ENCODE measurements around the gene SPAG9.
"Not testable (repeated sequence)": the region's sequence is repeated elsewhere in the genome, so short reads cannot be mapped to it uniquely, and the experiment has no call there.

SPAG9 gene

GRCh38 chr17:51087072-51087757 is 33.5 kb downstream of the SPAG9 start:
- DNase-seq = no peak

DNA sequence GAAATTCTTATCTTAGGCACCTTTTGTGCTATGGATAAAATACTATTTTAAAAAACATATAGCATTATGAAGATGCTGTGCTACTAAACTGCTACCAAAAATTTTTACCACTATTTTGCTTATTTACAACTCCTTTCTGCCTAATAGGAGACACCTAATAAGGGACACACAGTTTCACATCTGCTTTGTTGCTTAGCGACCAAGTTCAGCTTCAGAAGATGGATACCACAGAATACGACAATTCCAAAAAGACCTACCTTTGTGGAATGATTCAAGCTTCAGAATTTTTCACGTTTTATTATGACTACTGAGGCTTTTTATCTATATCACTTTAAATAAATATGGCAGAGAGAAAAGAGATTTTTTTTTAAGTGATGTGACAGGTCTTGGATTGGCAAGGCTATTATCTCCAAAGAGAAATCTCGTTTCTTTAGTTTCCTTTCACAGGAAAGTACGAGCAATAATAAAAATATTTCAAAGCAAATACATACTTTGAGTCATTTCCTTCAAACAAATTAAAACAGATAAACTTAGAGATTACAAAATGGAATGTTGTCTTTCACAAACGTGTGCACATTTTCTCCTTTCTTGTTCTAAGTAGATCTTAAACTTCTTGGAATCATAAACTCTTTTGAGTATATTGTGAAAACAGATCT is 35.4 kb downstream of the SPAG9 start:
- no peak for DNase-seq

DNA sequence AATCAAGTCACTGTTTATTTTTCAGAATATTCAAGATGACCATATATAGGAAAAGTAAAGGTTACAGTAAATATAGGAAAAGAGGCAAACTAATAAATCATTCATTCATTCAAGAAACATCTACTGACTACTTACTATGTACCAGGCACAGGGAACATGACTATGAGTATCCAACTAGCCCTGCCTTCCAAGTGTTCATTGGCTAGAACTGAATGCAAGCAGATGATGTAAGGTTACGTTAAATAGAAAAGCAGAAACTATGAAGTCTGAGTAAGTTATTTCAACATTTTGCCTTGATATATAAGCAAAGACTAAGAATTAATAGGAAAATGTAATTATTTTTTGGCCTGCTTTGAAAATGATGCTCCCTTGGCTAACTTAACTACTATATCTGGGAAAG is 36.7 kb downstream of the SPAG9 start:
- DNase-seq = no peak

DNA sequence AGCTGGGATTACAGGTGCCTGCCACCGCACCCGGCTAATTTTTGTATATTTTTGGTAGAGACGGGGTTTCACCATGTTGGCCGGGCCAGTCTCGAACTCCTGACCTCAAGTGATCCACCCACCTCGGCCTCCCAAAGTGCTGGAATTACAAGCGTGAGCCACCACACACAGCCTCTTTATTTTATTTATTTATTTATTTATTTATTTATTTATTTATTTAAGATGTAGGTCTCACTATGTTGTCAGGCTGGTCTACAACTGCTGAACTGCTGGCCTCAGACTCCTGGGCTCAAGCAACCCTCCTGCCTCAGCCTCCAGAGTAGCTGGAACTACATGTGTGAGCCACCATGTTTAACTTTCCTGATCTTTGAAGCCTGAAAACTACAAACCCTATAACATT is 37.3 kb downstream of the SPAG9 start:
- DNase-seq = not testable (repeated sequence)

DNA sequence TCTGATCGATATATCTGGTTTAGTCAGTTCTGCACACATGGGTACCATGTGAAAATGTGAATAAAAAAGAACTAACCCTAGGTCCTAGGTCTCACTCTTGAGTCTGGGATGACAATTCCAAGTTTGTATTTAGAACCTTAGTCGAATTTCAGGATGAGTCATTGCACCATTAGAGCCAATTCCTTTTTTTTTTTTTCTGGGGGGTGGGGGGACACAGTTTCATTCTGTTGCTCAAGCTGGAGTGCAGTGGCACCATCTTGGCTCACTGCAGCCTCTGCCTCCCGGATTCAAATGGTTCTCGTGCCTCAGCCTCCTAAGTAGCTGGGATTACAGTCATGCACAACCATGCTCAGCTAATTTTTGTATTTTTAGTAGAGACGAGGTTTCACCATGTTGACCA is 41.6 kb downstream of the SPAG9 start:
- no peak for DNase-seq

DNA sequence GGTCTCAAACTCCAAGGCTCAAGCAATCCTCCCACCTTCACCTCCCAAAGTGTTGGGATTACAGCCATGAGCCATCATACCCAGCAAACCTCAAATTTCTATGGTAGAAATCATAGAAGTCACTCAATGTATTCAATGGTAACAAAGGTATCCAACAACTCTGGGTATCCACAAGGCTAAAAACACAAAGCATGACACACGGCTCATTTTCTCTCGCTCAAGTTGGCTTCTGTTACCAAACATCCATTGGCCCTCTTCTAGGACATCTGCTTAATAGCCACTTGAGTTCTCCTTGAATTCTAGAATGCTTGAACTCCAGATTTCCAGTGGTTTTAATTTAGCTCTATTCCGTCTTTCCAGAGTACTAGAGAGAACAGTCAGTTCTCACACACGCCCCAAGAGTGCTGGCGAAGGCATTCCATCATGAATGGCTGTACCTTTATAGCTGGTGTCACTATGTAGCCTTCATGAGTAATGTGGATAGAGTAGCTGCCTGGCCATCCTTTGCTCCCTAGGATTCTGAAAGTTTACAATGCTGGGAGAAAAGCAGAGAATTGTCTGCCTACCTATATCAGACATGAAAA is 42.6 kb downstream of the SPAG9 start:
- DNase-seq = no peak

GRCh38 chr17:51076821-51077220 is 43.8 kb downstream of the SPAG9 start:
- DNase-seq = no peak

DNA sequence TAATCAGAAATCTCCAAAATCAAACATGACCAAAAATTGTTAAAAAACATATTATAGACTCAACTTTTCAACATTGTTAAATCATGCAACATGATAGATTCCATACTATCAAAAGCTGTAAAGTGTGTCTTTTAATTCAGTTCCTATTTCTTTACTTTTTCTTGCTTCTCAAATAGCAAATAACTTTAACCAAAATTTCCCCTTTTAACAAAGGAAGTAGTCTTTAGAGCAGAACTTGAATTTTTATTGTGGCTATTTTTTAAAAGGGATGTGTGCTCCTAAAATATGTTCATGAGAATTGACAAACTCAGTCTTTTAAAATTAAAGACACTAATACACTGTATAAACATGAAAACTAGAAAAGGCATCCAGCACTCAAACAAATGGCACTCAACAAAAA is 49.1 kb downstream of the SPAG9 start:
- DNase-seq = no peak

- DNase-seq = no peak
Measured at GRCh38 chr17:51065466-51065865, 55.2 kb downstream of the SPAG9 start.

DNA sequence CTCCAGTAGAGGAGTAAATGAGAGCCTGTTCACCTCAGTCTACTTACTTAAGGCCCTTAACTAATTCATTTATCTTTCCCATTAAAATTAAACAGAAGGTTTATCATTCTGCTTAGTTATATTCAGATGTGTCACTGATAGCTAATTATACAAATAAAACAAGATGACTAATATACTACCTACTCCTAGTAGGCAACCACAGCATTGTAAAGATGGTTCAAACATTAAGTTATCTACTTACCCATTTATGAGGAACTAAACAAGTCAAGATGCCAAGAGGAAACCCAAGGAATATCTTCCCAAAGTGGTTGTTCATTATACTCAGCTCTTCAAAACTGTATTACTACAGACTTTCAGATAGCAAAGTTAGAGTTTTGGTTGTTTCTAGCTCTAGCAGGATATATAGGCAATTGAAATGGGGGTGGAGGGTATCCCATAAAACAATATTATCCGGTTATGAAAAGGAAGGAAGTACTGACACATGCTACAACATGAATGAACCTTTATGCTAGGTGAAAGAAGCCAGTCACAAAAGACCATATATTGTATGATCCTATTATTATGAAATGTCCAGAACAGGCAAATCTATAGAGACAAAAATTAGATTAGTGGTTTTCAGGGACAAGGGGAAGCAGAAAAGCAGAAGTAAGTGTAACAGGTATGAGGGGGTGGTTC is 56.5 kb downstream of the SPAG9 start:
- DNase-seq = no peak

DNA sequence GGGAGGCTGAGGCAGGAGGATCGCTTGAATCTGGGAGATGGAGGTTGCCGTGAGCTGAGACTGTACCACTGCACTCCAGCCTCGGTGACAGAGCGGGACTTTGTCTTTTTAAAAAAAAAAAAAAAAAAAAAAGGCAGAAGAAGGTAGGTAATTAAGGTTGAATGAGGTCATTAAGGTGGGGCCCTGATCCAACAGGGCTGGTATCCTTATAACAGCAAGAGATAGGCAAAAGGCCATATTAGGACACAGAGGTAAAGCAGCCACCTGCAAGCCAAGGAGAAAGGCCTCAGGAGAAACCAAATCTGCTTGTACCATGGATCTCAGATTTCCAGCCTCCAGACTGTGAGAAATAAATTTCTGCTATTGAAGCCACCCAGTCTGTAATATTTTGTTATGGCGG is 60.3 kb downstream of the SPAG9 start:
- no peak for DNase-seq

DNA sequence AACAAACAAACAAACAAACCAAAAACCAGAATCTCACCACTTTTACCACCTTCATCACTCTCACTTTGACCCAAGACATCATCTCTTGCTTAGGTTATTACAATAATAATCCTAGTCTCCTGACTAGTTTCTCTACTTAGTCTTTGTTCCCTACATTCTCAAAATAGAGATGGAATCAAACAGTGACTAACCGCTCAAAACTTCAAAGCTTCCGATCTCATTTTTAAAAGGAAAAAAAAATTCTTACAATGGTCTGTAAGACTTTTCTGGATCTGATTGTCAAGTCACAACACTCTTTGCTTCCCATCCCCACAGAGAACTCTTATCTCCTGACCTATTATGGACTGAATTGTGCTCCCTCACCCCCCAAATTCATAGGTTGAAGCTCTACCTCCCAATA is 60.9 kb downstream of the SPAG9 start:
- DNase-seq = no peak

- no peak for DNase-seq
Measured at GRCh38 chr17:51057534-51057933, 63.1 kb downstream of the SPAG9 start.

- DNase-seq = peak; percentile 11
Measured at GRCh38 chr17:51056813-51057510, 63.7 kb downstream of the SPAG9 start.

GRCh38 chr17:51054748-51055147 is 65.9 kb downstream of the SPAG9 start:
- no peak for DNase-seq

DNA sequence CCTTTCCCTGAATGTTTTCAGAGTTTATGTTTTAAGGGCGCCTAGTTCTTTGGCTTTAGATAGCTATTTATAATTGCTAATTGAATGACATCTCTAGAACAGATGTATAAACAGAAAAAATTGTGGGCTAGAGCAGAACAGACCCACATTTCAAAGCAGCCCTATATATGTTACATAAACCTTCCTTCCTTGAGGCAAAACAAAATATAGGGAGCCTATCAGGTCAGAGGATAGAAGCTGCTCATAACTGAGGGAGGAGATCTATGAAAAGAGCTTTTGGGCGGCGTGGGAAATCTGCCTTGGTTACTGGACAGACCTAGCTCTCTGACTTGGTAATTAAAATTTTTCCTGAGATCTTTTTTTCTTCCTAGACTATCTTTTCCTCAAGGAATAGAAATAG is 68.4 kb downstream of the SPAG9 start:
- DNase-seq = no peak

DNA sequence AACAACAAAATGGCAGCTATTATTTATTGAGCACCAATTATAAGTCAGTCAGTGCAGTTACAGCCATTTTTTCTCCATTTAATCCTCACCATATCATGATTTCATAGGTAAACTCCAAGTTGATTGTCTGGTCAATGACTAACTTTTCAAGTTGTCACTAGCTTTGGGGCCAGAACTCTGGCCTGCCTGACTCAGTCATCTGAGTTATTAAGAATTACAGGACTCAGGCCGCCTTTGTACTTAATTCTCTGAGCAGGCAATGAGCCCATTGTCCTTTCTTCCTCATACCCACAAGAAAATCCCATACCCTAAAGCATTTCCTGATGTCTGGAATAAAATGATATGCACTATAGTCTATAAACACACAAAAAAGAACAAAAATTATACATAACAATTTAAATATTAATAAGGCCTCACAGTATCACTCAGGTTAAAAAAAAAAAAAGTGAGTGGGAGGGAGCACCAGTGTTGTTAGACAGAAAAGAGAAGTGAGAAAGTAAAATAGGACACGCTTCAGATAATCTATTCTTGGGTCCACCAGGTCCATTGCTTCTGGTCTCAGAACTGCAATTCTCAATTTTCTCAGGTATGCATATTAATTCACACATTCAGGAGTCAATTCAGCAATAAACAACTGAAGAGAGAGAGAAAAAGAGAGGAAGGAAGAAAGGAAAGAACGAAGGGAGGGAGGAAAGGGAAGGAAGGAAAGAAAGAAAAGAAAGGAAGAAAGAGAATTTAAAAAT is 70.2 kb downstream of the SPAG9 start:
- no peak for DNase-seq

- DNase-seq = no peak
Measured at GRCh38 chr17:51046514-51047384, 73.9 kb downstream of the SPAG9 start.

DNA sequence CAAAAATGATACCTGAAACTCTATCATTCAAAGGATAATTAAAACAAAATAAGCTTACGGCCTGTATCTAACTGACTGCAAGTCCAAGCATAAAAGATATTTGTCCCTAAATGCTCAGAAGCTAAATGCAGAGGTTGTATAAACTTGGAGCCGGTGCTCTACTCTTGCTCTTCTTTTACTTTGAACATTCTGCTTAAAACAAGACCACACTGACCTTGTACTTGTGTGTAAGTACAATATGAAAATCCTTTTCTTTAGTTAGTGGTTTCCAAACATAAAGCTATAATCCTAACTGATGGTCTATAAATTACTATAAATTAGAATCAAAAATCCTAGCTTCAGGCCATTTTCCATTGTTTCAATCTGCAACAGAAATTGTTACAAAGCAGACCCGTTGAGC is 74.6 kb downstream of the SPAG9 start:
- DNase-seq = no peak

DNA sequence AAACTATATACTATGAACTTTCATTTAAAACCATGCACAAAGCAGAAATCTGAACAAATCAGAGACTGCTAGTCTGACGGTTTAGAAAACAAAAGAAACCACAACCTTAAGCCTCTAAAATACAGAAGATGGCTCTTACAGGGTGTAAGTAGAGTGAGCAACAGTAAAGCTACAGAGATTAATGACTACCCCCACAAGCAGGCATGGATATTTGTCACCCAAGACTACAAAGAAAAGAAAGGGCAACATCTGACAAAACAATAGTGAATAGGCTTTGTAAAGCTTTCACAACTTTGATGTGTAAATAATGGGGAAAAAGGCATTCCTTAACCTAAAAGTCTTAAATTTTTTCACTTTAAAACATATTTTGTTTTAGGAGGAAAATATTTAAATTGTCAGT is 75.0 kb downstream of the SPAG9 start:
- no peak for DNase-seq

DNA sequence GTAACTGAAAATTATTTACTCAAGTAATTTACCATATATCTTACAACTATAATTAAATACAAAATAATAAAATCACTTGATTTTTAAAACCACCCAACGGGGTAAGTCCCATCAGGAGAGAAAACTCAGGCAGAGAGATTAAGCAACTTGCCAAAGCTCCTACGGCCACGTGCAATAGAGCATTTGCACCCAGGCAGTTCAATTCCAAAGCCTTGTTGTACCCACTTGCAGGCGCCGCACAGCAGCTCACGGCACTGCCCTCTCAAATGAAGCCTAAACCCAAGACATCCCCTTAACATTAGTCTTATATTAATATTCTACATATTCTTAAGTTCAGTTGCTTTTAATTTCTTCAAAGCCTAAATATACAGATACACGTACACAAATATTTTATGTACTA is 75.7 kb downstream of the SPAG9 start:
- no peak for DNase-seq

- DNase-seq = no peak
Measured at GRCh38 chr17:51036084-51036483, 84.6 kb downstream of the SPAG9 start.

Data from effector CD4-positive, alpha-beta T cell (primary cell).